A549 (cell line): ENCODE measurements around the gene RFX3.

Source experiments
- FOSL2 ChIP-seq, 2 experiments: fragments of 450-650 bp in 1 of 2; fragments of >200 bp in 1 of 2; sonication (Bioruptor Twin) in 1 of 2; formaldehyde crosslinking; IDR thresholded peaks; 2 replicates each; pipeline versions ENCODE4 v1.5.0 to v1.6.1; 2016 to 2020; ENCODE audit warnings: mild to moderate bottlenecking in 1 of 2, moderate library complexity in 1 of 2
- HDAC2 ChIP-seq: fragments of 200-600 bp; sonication (generic); IDR thresholded peaks from 2 replicates; pipeline ENCODE4 v1.6.1; 2016
- RCOR1 ChIP-seq: fragments of 150-350 bp; IDR thresholded peaks from 2 replicates; pipeline ENCODE4 v1.6.1; 2014; ENCODE audit warnings: antibody characterized with exemption, low read length, low read depth
- TF ChIP-seq, protein P1 (sequence below): fragments of >200 bp; sonication (Bioruptor Twin); formaldehyde crosslinking; IDR thresholded peaks from 3 replicates; pipeline ENCODE4 v1.5.1; 2016
- TF ChIP-seq, protein P2 (sequence below): fragments of >200 bp; sonication (Bioruptor Twin); formaldehyde crosslinking; IDR thresholded peaks from 3 replicates; pipeline ENCODE4 v1.6.1; 2016
- TF ChIP-seq, protein P3 (sequence below): fragments of 200-600 bp; sonication (generic); IDR thresholded peaks from 2 replicates; pipeline ENCODE4 v1.6.1; 2016; ENCODE audit warnings: antibody characterized with exemption, mild to moderate bottlenecking, moderate library complexity

DNA sequence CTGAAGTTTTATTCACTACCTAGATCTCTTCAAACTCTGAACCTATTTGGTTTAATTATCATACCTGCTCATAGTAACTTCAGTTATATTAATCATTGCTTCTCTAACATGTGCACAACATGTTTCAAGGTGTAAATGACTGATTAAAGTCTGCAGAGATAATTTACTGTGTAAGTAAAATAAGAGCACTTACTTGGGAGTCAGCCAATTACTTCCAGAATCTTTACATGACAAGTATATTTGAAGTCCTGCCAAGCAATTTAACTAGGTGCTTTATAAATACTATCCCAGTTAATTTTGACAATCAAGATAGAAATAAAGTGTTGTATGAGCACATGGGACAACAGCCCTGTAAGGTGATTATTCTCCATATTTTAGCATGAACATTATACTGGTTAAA lies 109.9 kb downstream of the RFX3 start:
- TF ChIP-seq RCOR1 (no peak), FOSL2 (IDR thresholded peaks at IDR 0.05) (no peak), FOSL2 (CRISPR knock-in tag; IDR thresholded peaks at IDR 0.05) (no peak), HDAC2 (no peak)
- TF ChIP-seq, protein P1, sequence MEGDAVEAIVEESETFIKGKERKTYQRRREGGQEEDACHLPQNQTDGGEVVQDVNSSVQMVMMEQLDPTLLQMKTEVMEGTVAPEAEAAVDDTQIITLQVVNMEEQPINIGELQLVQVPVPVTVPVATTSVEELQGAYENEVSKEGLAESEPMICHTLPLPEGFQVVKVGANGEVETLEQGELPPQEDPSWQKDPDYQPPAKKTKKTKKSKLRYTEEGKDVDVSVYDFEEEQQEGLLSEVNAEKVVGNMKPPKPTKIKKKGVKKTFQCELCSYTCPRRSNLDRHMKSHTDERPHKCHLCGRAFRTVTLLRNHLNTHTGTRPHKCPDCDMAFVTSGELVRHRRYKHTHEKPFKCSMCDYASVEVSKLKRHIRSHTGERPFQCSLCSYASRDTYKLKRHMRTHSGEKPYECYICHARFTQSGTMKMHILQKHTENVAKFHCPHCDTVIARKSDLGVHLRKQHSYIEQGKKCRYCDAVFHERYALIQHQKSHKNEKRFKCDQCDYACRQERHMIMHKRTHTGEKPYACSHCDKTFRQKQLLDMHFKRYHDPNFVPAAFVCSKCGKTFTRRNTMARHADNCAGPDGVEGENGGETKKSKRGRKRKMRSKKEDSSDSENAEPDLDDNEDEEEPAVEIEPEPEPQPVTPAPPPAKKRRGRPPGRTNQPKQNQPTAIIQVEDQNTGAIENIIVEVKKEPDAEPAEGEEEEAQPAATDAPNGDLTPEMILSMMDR = no peak
- TF ChIP-seq, protein P2, sequence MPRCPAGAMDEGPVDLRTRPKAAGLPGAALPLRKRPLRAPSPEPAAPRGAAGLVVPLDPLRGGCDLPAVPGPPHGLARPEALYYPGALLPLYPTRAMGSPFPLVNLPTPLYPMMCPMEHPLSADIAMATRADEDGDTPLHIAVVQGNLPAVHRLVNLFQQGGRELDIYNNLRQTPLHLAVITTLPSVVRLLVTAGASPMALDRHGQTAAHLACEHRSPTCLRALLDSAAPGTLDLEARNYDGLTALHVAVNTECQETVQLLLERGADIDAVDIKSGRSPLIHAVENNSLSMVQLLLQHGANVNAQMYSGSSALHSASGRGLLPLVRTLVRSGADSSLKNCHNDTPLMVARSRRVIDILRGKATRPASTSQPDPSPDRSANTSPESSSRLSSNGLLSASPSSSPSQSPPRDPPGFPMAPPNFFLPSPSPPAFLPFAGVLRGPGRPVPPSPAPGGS = no peak
- TF ChIP-seq, protein P3, sequence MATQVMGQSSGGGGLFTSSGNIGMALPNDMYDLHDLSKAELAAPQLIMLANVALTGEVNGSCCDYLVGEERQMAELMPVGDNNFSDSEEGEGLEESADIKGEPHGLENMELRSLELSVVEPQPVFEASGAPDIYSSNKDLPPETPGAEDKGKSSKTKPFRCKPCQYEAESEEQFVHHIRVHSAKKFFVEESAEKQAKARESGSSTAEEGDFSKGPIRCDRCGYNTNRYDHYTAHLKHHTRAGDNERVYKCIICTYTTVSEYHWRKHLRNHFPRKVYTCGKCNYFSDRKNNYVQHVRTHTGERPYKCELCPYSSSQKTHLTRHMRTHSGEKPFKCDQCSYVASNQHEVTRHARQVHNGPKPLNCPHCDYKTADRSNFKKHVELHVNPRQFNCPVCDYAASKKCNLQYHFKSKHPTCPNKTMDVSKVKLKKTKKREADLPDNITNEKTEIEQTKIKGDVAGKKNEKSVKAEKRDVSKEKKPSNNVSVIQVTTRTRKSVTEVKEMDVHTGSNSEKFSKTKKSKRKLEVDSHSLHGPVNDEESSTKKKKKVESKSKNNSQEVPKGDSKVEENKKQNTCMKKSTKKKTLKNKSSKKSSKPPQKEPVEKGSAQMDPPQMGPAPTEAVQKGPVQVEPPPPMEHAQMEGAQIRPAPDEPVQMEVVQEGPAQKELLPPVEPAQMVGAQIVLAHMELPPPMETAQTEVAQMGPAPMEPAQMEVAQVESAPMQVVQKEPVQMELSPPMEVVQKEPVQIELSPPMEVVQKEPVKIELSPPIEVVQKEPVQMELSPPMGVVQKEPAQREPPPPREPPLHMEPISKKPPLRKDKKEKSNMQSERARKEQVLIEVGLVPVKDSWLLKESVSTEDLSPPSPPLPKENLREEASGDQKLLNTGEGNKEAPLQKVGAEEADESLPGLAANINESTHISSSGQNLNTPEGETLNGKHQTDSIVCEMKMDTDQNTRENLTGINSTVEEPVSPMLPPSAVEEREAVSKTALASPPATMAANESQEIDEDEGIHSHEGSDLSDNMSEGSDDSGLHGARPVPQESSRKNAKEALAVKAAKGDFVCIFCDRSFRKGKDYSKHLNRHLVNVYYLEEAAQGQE = no peak
